Testis (tissue), 2 donors: ENCODE data around the gene SPATA46.

Experiments used
- CTCF ChIP-seq, 3 experiments: fragments of 450-650 bp in 2 of 3; fragments of 200-600 bp in 1 of 3; sonication (generic) in 1 of 3; IDR thresholded peaks; one replicate each; pipeline ENCODE4 v1.5.1; 2016 to 2019; ENCODE audit warnings: antibody characterized with exemption in 3 of 3, mild to moderate bottlenecking in 2 of 3, moderate library complexity in 1 of 3
- POLR2A ChIP-seq: fragments of 450-650 bp; IDR thresholded peaks from one replicate; pipeline ENCODE4 v1.6.1; 2017; ENCODE audit warnings: antibody characterized with exemption, mild to moderate bottlenecking, moderate library complexity

- TF ChIP-seq CTCF (IDR thresholded peaks at IDR 0.05): no peak
- TF ChIP-seq POLR2A: no peak
These were observed 22.4 kb upstream of the SPATA46 start for GRCh38 chr1:162398999-162399580.
